Neuronal stem cell (in vitro differentiated cells): Measurements from ENCODE around the gene KCTD3.

Experiments used
- DNase-seq: peaks from one replicate; pipeline ENCODE4 v3.0.0-alpha.2; 2013; ENCODE audit warnings: low spot score
- H2AFZ ChIP-seq: one replicate; pipeline ENCODE4 v1.6.1; 2013; ENCODE audit warnings: mild to moderate bottlenecking, low read length, inconsistent platforms
- H2AK5ac ChIP-seq: 2 replicates; pipeline ENCODE4 v1.6.1; 2013; ENCODE audit warnings: low read depth, mild to moderate bottlenecking, inconsistent platforms, low read length, moderate library complexity, mixed read lengths
- H2BK120ac ChIP-seq: 2 replicates; pipeline ENCODE4 v1.6.1; 2013; ENCODE audit warnings: low read depth, mild to moderate bottlenecking, inconsistent platforms, low read length, moderate library complexity, mixed read lengths
- H2BK12ac ChIP-seq: one replicate; pipeline ENCODE4 v1.6.1; 2013; ENCODE audit warnings: low read length, inconsistent platforms
- H2BK15ac ChIP-seq: 2 replicates; pipeline ENCODE4 v1.6.1; 2013; ENCODE audit warnings: mild to moderate bottlenecking, low read length, inconsistent platforms, mixed read lengths
- H2BK5ac ChIP-seq: one replicate; pipeline ENCODE4 v1.6.1; 2013; ENCODE audit warnings: inconsistent platforms, mild to moderate bottlenecking, low read length, moderate library complexity
- H3K14ac ChIP-seq: one replicate; pipeline ENCODE4 v1.6.1; 2013; ENCODE audit warnings: low read length, inconsistent platforms
- H3K18ac ChIP-seq: 2 replicates; pipeline ENCODE4 v1.6.1; 2013; ENCODE audit warnings: low read length, inconsistent platforms
- H3K23ac ChIP-seq: 2 replicates; pipeline ENCODE4 v1.6.1; 2013; ENCODE audit warnings: low read depth, mild to moderate bottlenecking, mixed read lengths, low read length, inconsistent platforms; ENCODE audit not compliant: poor library complexity
- H3K27ac ChIP-seq: replicated peaks from 3 replicates; pipeline ENCODE4 v1.5.1; 2013; ENCODE audit warnings: low read length, inconsistent platforms
- H3K27me3 ChIP-seq, 3 experiments: 2 replicates each; pipeline ENCODE4 v1.6.1; 2013; ENCODE audit warnings: low read length in 3 of 3, mild to moderate bottlenecking in 2 of 3, inconsistent platforms in 1 of 3, low read depth in 1 of 3, mixed read lengths in 1 of 3, moderate library complexity in 1 of 3; ENCODE audit not compliant: control insufficient read depth in 3 of 3, insufficient read depth in 3 of 3
- H3K36me3 ChIP-seq, 2 donors: replicated peaks in 1 of 2; 2 replicates each; pipeline ENCODE4 v1.6.1; 2013; ENCODE audit warnings: low read length in 2 of 2; ENCODE audit not compliant: control insufficient read depth in 2 of 2, insufficient read depth in 2 of 2
- H3K4ac ChIP-seq: 2 replicates; pipeline ENCODE4 v1.6.1; 2013; ENCODE audit warnings: inconsistent platforms, mild to moderate bottlenecking, low read length, moderate library complexity
- H3K4me1 ChIP-seq, 2 donors: 1 replicate in 1 of 2; 2 replicates in 1 of 2; pipeline ENCODE4 v1.6.1; 2013; ENCODE audit warnings: low read length in 2 of 2, low read depth in 1 of 2; ENCODE audit not compliant: control insufficient read depth in 2 of 2, insufficient read depth in 1 of 2
- H3K4me2 ChIP-seq: one replicate; pipeline ENCODE4 v1.6.1; 2013; ENCODE audit warnings: mild to moderate bottlenecking, low read length, inconsistent platforms; ENCODE audit not compliant: insufficient read depth, poor library complexity, severe bottlenecking
- H3K4me3 ChIP-seq, 2 donors: 2 replicates each; pipeline ENCODE4 v1.5.1; 2013; ENCODE audit warnings: low read length in 2 of 2, mild to moderate bottlenecking in 2 of 2, inconsistent platforms in 1 of 2, moderate library complexity in 1 of 2
- H3K79me1 ChIP-seq: one replicate; pipeline ENCODE4 v1.6.1; 2013; ENCODE audit warnings: low read depth, mild to moderate bottlenecking, inconsistent platforms, low read length, moderate library complexity
- H3K9ac ChIP-seq: one replicate; pipeline ENCODE4 v1.6.1; 2013; ENCODE audit warnings: mild to moderate bottlenecking, low read depth, low read length, inconsistent platforms; ENCODE audit not compliant: poor library complexity
- H3K9me3 ChIP-seq, 2 donors: replicated peaks in 1 of 2; 2 replicates each; pipeline versions ENCODE3 to v1.6.1; 2013; ENCODE audit warnings: low read length in 2 of 2, mild to moderate bottlenecking in 2 of 2, inconsistent platforms in 1 of 2, low read depth in 1 of 2, mixed read lengths in 1 of 2, moderate library complexity in 1 of 2; ENCODE audit not compliant: control insufficient read depth in 2 of 2, insufficient read depth in 1 of 2
- H4K8ac ChIP-seq: one replicate; pipeline ENCODE4 v1.6.1; 2013; ENCODE audit warnings: low read depth, mild to moderate bottlenecking, inconsistent platforms, low read length, moderate library complexity
- H4K91ac ChIP-seq: one replicate; pipeline ENCODE4 v1.6.1; 2013; ENCODE audit warnings: low read length, low read depth, mild to moderate bottlenecking, inconsistent platforms; ENCODE audit not compliant: poor library complexity
- WGBS, 2 donors: extraction: QIAGEN DNeasy Blood & Tissue Kit; methylation state at CpG; one replicate each; pipeline ENCODE4 v1.1.7; 2013; ENCODE audit warnings: missing lambda C conversion rate in 2 of 2, mixed read lengths in 1 of 2; ENCODE audit not compliant: insufficient read length in 2 of 2, insufficient replicate concordance in 1 of 2; ENCODE audit errors: extremely low coverage in 2 of 2; 5-methylcytosine and 5-hydroxymethylcytosine counted together

The KCTD3 gene

DNA sequence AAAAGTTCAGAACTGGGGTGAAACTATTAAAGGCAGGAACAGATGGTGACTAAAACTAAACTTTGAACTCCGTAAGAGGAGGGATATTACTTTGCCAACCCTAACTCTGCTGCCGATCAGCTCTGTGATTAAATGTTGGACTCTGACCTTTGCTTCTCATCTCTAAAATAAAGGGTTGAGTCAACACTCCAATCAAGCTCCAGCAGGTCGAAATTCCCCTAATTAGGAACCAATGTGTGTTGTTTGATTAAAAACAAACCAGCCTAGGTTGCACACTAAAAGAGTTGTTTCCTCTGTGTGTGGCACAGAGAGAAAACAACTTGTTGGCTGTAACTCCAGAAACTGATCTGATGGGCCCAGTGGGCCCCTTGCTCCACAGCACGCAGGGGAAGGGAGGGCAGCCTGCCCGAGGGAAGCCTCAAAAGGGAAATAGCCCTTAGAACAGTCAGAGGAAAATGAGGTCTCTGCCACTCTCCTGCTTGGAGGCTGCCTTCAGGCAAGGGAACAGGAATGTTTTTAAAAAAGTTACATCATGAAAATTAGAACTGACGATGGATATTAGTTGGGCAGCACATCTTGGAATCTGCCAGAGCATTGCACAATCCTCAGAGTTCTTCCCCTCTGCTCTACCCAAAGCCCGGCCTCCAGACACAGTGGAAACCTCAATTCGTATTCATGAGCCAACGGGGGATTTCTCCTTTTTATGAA lies 69.3 kb downstream of the KCTD3 start:
- Histone ChIP-seq H2BK120ac (no peak overlapping the region), H2BK12ac (no peak overlapping the region), H3K14ac (no peak overlapping the region), H3K4me3 (no peak overlapping the region), H3K27ac (no peak overlapping the region), H3K36me3 (no peaks in the 10 kb centered on the region), H3K23ac (no peak overlapping the region), H3K4me2 (no peak overlapping the region), H3K18ac (no peak overlapping the region), H2AFZ (peak overlapping the region; percentile 77), H2BK15ac (no peak overlapping the region), H3K79me1 (no peaks in the 10 kb centered on the region), H3K4ac (no peak overlapping the region), H4K91ac (no peak overlapping the region), H3K4me1 (peaks cover 0 to 5% of the 10 kb centered on the region in 2 donors), H2BK5ac (no peak overlapping the region), H2AK5ac (no peak overlapping the region), H3K27me3 (no peaks in the 10 kb centered on the region), H3K9ac (no peak overlapping the region), H3K9me3 (no peaks in the 10 kb centered on the region), H4K8ac (no peak overlapping the region)
- no CpG with 5 or more reads among the region's 9 CpGs for WGBS, 2 donors
- DNase-seq: no peak

- DNase-seq: no peak
- H2AFZ ChIP-seq: peak overlapping the region; percentile 77
- H3K9me3 ChIP-seq: no peaks in the 10 kb centered on the region
- H3K27ac ChIP-seq: no peak overlapping the region
- H3K4ac ChIP-seq: no peak overlapping the region
- no peak overlapping the region for H3K23ac ChIP-seq
- no peaks in the 10 kb centered on the region for H3K36me3 ChIP-seq
- no peak overlapping the region for H3K18ac ChIP-seq
- no peak overlapping the region for H4K91ac ChIP-seq
- H4K8ac ChIP-seq: no peak overlapping the region
- H3K9ac ChIP-seq: no peak overlapping the region
- no CpG with 5 or more reads among the region's 7 CpGs for WGBS, 2 donors
- no peak overlapping the region for H2BK15ac ChIP-seq
- no peak overlapping the region for H3K4me3 ChIP-seq
- peaks cover 0 to 3% of the 10 kb centered on the region in 2 donors for H3K4me1 ChIP-seq
- no peak overlapping the region for H3K4me2 ChIP-seq
- no peak overlapping the region for H2AK5ac ChIP-seq
- H2BK120ac ChIP-seq: no peak overlapping the region
- H3K27me3 ChIP-seq: no peaks in the 10 kb centered on the region
- H2BK12ac ChIP-seq: no peak overlapping the region
- H3K79me1 ChIP-seq: no peaks in the 10 kb centered on the region
- no peak overlapping the region for H2BK5ac ChIP-seq
- no peak overlapping the region for H3K14ac ChIP-seq
These were observed 70.0 kb downstream of the KCTD3 start for GRCh38 chr1:215637041-215637573.

DNA sequence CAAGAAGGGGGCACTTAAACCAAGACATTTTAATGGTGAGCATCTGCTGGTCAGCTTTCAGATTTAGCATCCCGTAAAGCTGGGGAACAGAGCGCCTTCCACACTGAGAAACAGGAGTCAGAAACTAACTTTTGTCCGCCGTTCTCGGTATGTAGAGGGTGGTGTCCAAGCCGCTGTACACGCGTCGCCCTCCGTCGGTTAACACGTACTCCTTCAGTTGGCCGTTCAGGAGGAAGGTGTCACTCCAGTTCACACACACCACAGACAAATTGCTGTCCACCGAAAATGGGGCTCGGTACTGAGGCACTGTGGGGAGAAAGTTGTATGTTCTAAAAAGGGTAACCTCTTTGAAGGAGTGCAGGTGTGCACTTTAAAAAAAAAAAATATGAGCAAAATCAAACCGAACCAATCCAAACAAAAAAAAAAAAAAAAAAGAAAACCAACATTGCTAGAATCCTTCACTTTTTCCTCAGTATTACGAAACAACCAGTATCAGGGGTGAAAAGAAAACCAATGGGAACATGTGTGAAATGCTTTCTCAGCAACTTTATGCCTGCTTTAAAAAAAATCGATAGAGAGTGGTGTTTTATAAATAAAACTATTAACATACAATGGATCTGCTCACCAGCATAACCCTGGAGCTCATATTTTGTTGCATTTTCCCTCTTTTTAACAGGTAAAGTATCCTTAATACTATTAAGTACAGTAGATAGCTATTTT lies 73.5 kb downstream of the KCTD3 start:
- Histone ChIP-seq H2AFZ (no peak overlapping the region), H4K8ac (no peak overlapping the region), H3K27me3 (peaks cover 0 to 3% (median 0%) of the 10 kb centered on the region in 3 experiments), H3K4ac (no peak overlapping the region), H3K4me3 (no peak overlapping the region), H3K9ac (no peak overlapping the region), H3K27ac (no peak overlapping the region), H3K18ac (no peak overlapping the region), H2BK15ac (no peak overlapping the region), H2BK5ac (no peak overlapping the region), H3K36me3 (no peaks in the 10 kb centered on the region), H3K4me1 (peaks cover 0 to 3% of the 10 kb centered on the region in 2 donors), H2BK12ac (no peak overlapping the region), H4K91ac (no peak overlapping the region), H3K14ac (no peak overlapping the region), H3K9me3 (no peaks in the 10 kb centered on the region), H3K23ac (no peak overlapping the region), H3K79me1 (no peaks in the 10 kb centered on the region), H3K4me2 (no peak overlapping the region), H2BK120ac (no peak overlapping the region), H2AK5ac (no peak overlapping the region)
- no CpG with 5 or more reads among the region's 18 CpGs for WGBS, 2 donors
- DNase-seq: no peak

GRCh38 chr1:215643592-215644321 lies 76.7 kb downstream of the KCTD3 start:
- no peak overlapping the region for H3K18ac ChIP-seq
- no peak overlapping the region for H3K4me3 ChIP-seq
- no peak for DNase-seq
- H3K9ac ChIP-seq: no peak overlapping the region
- H4K8ac ChIP-seq: no peak overlapping the region
- H3K14ac ChIP-seq: no peak overlapping the region
- no peak overlapping the region for H2BK120ac ChIP-seq
- no peak overlapping the region for H2BK12ac ChIP-seq
- no peaks in the 10 kb centered on the region for H3K4me1 ChIP-seq
- H4K91ac ChIP-seq: no peak overlapping the region
- H3K23ac ChIP-seq: no peak overlapping the region
- H3K4me2 ChIP-seq: no peak overlapping the region
- H3K27me3 ChIP-seq: peaks cover 0 to 3% (median 0%) of the 10 kb centered on the region in 3 experiments
- no CpG with 5 or more reads among the region's 4 CpGs for WGBS, 2 donors
- no peak overlapping the region for H3K27ac ChIP-seq
- H3K9me3 ChIP-seq: no peaks in the 10 kb centered on the region
- no peak overlapping the region for H2BK15ac ChIP-seq
- H2AK5ac ChIP-seq: no peak overlapping the region
- no peaks in the 10 kb centered on the region for H3K79me1 ChIP-seq
- no peaks in the 10 kb centered on the region for H3K36me3 ChIP-seq
- H2BK5ac ChIP-seq: no peak overlapping the region
- H2AFZ ChIP-seq: no peak overlapping the region
- H3K4ac ChIP-seq: no peak overlapping the region
